ENCODE measurements around the gene LTBR.

LTBR gene

GRCh38 chr12:6367969-6368892, 15.7 kb upstream of the LTBR start:
- no peak for DNase-seq (ENCODE audit: low read depth in 2 of 2)

- DNase-seq (ENCODE audit: low read depth in 2 of 2): no peak
Observed at GRCh38 chr12:6368906-6369525, 14.9 kb upstream of the LTBR start.

DNA sequence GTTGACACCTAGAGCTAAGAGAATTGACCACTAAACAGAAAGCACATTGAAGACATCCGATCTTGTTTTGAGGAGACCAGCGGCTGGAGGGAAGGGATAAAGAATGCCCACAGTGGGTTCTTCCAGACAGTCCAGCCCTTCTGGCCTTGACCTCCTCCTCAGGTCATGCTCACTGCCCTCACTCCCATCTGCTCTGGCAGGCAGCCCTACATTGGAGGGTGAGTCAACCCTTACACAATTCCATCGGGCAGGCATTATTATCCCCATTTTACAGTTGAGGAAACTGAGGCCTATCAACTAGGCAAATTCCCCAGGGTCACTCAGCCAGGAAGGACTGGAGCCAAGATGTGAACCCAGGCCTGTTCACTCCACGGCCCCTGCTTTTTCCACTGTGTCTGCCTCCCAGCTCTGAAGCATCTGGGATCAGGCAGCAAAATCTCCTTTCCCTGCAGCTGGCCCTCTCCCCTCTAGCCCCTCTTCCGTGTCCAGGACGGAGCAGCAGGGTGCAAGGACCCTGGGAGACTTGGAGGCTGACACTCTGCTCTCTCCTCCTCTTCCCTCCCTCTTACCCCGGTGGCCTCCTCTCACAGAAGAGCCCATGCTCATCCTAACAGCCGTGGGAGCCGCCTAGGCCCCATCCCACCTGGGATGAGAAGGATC, 13.9 kb upstream of the LTBR start:
- no peak for DNase-seq (ENCODE audit: low read depth in 2 of 2)

DNA sequence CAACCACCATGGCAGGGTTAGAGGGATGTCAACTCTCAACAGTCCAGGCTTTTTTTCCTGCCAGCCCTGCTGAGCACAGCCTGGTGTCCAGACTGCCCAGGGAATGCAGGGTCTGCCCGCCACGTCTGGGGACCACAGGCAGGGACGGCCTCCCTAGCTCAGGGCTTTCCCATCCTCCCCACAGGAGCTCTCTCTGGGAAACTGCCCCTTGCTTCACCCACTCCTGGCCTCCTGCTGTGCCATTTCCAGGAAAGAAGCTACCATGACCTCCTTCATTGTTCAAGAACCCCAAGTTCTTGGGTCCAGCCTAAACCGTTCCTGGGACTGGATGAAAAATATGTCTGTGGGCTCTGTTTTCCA, 13.4 kb upstream of the LTBR start:
- no peak for DNase-seq (ENCODE audit: low read depth in 2 of 2)

DNA sequence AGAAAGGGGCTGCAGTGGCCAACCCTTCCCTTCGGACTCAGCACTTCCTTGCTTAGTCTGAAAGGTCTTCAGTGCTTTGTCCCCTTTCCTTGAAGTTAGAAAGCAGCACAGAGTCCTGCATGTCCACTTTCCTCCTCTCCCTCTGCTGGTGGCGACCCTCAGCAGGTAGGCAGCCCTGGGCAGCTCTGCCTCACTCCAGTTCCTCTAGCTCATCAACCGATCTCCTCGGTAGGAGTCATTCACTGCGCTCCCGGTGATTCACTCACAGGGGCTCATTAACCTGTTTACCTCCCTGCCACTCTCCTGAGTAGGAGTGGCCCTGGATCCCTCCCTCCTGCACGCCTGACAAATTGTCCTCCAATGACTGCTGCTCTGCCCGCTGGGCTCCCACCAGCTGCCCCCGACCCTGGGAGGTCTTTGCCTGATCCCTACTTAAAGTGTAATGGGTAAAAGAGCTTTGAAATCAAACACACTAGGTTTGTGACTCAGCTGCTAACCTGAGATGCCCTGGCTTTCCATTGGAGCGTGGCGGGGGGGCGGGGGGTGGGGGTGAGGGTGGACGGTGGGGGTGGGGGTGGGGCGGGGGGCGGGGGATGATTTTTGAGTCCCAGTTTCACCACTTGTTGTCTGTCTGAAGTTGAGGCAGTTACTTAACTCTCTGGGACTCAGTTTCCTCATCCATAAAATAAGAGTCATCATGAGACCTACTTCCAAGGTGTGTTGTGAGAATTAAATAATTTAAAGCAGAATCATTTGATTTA, 12.8 kb upstream of the LTBR start:
- no peak for DNase-seq (ENCODE audit: low read depth in 2 of 2)

GRCh38 chr12:6372403-6373003, 11.5 kb upstream of the LTBR start:
- DNase-seq (ENCODE audit: low read depth in 2 of 2): no peak

DNA sequence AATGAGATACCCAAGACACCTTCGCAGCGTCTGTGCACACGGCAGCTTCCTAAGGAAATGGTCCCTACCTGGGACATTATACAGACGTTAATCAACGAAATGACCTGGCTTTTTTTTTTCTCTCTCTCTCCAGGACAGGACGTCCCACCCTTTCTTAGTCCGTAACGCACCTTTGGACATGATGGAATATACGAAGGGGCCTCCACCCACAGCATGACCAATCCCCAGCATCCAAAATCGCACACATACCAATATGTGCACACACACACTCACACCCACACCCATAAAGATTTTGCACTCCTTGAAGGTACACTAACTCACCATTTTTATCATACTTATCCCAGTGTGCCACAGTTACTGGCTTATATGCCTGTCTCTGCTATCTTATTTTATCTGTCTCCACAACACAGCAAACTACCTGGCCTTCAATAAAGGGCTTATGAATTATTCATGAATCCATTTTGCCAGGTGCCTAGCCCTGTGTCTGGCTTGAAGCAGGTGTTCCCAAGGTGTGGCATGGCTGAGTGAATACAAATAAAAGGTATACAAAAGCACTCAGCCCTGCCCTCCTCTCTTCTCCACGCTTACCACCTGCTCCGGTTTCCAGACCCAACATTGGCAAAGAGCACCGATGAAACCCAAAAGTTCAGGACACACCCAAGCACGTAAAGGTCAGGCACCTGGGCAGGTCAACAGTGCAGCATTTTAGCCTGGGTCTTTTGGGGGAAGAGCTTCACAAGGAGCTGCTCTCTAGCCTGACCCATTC, 10.8 kb upstream of the LTBR start:
- no peak for DNase-seq (ENCODE audit: low read depth in 2 of 2)

DNA sequence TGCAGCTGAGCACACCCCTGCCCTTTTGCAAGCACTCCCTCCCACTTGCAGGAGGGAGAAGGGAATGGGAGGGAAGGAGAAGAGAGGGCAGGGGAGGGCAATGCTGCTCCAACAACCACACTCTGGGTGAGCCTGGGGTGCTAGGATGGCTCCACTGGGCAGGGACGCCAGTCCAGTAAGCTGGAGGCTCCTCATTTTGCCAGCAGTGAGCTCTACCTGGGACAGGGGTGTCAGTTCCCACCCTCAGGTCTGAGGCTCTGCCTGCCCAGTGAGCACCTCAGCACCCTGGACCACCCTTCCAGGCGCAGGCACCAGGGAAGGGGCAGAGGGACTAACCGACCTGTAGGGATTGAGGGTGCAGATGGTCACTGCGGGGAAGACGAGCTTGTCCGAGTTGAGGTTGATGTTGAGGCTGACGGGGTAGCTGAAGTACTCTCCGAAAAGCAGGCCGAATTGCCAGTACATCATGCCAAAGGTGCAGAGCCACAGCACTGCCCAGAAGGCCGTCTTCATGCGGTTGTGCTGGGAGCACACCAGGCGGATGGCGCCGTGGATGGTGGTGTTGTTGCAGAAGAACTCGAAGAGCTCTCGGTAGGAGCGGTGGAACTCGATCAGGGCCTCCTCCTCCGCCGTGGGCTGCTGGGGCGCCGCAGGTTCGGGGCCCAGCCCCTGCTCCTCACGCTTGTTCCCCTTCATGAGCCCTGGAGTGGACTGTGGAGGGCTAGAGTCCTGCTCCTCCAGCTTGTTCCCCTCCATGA, 9.8 kb upstream of the LTBR start:
- no peak for DNase-seq (ENCODE audit: low read depth in 2 of 2)

- DNase-seq (ENCODE audit: low read depth in 2 of 2): no peak
Observed at GRCh38 chr12:6374786-6375160, 9.2 kb upstream of the LTBR start.

- no peak for DNase-seq (ENCODE audit: low read depth in 2 of 2)
Observed at GRCh38 chr12:6375269-6376078, 8.5 kb upstream of the LTBR start, which contains the start of gene SCNN1A. TSS of gene SCNN1A (minus strand) at chr12:6375563. CDS start at chr12:6374783, 780 bp downstream.

- DNase-seq (ENCODE audit: low read depth in 2 of 2): no peak
Observed at GRCh38 chr12:6376079-6376869, 7.7 kb upstream of the LTBR start.

DNA sequence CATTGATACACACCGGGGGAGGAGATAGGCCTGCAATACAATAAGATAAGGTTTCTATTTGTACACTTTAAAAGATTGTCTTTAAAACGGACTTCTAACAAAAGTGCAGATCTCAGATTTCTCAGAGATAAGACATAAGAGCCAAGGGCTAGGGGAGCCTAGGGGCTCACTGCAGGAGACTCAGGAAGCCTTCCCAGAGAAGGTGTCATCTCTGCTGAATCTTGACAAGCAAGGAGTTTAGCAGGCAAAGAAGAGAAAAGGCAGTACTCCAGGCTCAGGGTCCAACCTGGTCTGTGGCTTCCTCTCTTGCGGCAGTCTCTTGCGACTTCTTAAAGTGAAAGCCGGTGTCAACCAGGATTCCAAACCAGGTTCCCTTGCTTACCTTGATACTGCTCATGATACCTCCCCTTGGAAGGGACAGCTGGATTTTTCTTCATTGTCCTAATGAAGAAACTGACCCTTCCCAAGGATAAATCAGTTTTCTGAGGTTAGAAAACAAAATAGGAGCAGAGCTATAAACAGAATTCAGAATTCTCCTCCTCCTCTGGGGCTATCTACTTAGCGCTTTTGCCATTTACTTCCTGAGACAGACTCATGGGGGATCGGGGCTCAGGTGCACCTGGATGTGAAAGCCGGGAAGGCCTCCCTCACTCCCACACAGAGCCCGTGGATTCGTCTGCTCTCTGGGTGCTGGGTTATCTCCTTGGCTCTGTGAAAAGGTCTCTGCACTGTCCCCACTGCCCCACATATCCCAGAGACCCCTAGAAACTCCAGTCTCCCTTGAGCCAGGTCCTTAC, 6.9 kb upstream of the LTBR start:
- DNase-seq (ENCODE audit: low read depth in 2 of 2): no peak

GRCh38 chr12:6377667-6377994, 6.3 kb upstream of the LTBR start:
- DNase-seq (ENCODE audit: low read depth in 2 of 2): no peak

- DNase-seq (ENCODE audit: low read depth in 2 of 2): no peak
Observed at GRCh38 chr12:6378709-6379472, 5.1 kb upstream of the LTBR start.

DNA sequence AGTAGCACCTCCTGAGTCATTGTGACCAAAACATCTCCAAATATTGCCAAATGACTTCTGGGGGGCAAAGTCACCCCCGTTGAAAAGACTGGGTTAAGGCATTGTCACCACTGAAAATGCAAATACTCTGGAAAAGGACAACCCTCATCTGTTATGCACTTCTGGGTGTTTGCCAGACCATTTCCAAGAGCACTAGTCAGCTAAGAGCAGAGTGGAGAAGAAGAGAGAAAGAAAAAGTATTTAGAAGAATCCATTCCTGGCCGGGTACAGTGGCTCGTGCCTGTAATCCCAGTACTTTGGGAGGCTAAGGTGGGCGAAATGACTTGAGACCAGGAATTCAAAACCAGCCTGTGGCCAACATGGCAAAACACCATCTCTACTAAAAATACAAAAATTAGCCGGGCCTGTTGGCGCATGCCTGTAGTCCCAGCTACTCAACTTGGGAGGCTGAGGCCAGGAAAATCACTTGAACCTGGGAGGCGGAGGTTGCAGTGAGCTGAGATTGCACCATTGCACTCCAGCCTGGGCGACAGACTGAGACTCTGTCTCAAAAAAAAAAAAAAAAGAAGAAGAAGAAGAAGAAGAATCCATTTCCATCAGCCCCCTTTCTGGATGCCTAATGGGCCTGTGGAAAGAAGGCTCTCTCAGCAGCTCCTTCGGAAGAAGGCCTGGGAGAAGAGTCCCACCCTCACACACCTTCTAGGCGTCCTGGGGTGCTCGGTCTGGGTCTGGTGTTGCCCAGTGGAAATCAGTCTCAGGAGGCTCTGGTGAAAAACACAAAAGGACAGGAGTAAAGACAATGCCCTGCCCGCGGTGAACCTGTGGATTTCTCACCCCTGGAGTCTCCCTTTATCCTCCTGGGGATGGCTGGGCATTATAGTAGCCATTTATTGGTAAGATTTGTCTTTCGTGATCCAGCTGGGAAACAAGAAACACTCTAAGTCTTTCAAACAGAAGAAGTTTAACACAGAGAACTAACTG, 3.5 kb upstream of the LTBR start:
- DNase-seq (ENCODE audit: low read depth in 2 of 2): no peak

DNA sequence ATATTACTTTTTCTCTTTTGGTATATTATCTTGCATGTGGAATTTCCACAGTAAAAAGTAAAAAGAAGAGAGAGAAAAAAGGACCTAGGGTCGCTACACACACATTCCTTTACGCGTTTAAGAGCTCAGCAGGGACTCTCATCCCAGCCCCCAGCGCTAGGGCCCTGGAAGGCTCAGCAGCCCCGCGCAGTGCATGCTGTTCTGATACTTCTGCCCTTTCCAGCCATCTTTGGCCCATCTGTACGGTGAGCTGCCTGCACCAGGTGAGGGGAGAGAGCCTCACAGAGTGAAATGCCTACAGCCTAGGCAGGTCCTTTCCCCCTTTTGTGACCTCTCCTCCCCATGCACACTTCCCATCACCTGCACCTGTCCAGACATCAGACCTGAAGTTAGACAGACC, 1.6 kb upstream of the LTBR start:
- DNase-seq (ENCODE audit: low read depth in 2 of 2): no peak
